T-helper 9 cell (primary cell): ENCODE results near the gene OR52E2.
"Not testable (repeated sequence)": the region's sequence is repeated elsewhere in the genome, so short reads cannot be mapped to it uniquely, and the experiment has no call there.

ENCODE experiments used
- DNase-seq: peaks from one replicate; pipeline ENCODE4 v3.0.0-alpha.2; 2020
- total RNA-seq, 2 donors: gene quantifications; one replicate each; lab custom pipeline; 2026; lab: John Stamatoyannopoulos, UW

The OR52E2 gene
- 0 reads per million in 2 donors for total RNA-seq

DNA sequence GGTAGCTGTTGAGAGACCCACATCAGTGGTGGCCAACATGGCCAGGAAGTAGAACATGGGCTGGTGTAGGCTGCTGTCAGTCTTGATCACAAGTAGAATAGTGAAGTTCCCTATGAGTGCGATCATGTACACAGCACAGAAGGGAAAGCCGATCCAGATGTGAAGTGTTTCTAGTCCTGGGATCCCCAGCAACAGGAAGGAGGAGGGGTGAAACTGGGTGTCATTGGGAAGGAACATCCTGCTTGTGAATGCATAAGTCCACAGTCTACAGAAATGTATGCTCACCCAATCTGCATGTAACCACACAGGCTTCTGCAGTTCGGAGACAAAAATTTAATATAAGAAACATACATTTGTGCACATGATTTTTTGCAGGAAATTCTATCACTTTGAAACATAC is at the start of gene OR52E2:
TSS of gene OR52E2 (minus strand) at position 237 of the 400 bp plus-strand sequence. CDS start at position 237, 0 bp downstream.
- DNase-seq: no peak

DNA sequence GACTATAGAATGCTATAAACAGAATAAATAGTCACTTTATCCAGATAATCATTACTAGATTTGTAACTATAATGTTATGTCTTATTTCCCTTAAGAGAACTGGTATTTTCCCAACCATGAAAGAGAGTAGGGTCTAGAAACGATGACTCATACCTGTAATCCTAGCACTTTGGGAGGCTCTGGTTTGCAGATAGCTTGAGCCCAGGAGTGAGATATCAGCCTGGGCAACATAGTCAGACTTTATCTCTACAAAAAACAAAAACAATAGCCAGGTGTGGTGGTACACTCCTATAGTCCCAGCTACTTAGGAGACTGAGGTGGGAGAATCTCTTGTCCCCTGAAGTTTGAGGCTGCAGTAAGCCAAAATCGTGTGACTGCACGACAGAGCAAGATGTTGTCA is 47.9 kb upstream of the OR52E2 start:
- DNase-seq: no peak

DNA sequence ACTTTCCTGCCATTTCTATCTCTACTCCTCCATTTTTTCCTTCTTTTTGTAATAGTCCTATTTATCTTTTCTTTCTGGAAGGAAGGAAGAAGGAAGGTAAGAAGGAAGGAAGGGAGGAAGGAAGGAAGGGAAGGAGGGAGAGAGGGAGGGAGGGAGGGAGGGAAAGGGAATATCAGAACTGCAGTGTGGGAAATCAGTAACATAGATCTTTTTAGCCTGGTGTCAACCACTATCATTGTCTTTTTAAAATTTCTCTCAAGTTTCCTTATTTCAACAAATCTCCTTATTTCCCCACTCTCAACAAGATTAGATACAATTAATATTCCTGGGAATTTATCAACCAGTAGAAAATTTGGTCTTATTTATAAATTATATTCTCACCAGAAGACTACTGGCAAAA is 43.6 kb upstream of the OR52E2 start:
- DNase-seq: no peak

DNA sequence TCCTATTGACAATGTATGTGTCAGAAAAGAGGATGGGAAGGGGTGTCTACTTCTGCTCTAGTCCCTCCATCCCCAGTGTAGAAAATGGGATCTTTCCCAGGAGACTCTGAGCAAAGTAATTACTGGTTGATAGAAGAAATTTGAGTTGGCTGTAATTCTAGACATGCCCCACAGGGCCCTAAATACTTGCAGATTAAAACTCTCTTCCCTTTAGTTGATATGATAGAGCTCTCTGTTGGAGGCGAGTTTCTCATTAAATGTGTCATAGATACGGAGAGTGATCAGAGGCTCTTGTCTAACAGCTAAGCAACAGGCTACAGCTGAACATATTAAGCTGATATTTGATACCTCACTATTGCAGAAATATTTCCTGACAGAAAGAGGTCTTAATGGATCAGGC is 42.8 kb upstream of the OR52E2 start:
- DNase-seq: no peak

DNA sequence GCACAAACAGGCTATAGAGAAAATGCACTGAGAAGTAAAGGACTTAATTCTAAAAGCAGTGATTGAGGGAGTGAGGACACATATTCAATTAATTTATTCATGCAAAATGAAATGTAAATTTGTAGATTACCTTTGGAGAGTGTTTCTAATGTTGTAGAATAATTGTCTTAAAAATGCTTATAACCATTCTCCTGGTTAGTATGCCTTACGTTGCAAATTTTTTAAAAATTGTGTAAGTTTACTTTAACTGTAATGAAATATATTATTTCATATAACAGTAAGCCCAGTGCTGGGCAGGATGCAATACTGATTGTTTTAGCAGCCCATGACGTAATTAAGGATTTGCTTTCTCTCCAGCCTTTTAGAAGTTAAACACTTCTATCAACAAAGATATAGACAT is 36.6 kb upstream of the OR52E2 start:
- no peak for DNase-seq

DNA sequence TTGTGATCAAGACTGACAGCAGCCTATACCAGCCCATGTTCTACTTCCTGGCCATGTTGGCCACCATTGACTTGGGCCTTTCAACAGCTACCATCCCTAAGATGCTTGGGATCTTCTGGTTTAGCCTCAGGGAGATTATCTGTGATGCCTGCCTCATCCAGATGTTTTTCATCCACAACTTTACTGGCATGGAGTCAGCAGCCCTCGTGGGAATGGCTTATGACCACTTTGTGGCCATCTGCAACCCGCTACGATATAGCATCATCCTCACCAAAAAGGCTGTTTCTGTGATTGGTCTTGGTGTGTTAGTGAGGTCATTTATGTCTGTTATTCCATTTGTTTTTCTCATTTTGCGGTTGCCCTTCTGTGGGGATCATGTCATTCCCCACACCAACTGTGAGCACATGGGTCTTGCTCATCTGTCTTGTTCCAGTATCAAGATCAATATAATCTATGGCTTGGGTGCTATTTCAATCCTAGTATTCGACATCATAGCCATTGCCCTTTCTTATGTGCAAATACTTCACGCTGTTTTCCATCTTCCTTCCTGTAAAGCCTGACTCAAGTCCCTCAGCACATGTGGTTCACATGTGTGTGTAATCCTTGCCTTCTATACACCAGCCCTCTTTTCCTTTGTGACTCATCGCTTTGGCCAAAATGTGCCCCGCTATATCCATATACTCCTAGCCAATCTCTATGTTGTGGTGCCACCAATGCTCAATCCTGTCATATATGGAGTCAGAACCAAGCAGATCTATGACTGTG is 33.6 kb upstream of the OR52E2 start:
- no peak for DNase-seq

DNA sequence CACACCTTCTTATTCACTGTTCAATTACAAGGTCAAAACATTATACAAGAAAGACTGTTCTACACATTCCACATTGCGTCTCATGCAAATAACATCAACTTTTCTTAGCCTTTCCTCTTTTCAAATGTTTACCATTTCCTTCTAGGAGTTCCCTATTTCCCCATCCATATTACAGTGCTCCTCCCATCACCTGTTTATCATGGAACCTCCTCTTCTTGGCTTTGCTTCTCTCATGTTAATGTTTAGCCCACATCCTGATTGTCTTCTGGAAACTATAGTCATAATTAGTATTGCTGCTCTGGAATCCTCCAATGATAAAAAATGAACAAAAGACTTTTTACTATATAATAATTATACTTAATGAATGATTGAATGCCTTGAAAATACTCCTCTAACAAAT is 31.2 kb upstream of the OR52E2 start:
- DNase-seq: no peak

GRCh38 chr11:5088556-5088955 is 29.1 kb upstream of the OR52E2 start:
- no peak for DNase-seq

DNA sequence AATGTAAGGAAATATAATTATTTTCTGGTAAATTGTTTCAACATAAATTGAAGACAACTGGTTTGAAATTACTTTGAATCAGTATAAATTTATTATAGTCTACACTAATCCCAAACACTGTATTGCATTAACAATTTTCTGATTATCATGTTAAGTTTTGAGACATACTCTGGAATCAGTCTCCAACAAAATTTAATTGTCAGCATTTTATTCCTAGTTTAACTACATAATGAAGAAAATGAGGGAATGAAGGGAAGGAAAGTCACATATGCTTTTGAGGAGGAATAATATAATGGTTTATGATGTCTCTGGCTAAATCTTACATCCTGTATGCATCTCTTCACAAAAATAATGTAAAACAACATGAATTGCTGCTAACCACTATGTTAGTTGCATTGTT is 24.2 kb upstream of the OR52E2 start:
- DNase-seq: no peak

DNA sequence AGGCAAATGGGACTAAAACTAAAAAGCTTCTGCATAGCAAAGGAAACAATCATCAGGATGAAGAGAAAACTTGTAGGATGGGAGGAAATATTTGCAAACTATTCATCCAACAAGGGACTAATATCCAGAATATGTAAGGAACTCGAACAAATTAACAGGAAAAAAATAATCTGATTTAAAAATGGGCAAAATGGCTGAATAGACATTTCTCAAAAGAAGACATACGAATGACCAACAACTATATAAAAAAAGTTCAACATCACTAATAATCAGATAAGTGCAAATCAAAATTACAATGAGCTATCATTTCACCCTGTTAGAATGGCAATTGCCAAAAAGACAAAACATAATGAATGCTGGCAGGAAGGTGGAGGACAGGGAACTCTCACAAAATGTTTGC is 22.0 kb upstream of the OR52E2 start:
- DNase-seq: no peak

GRCh38 chr11:5071799-5072198 is 12.4 kb upstream of the OR52E2 start:
- no peak for DNase-seq

GRCh38 chr11:5069272-5069671 is 9.8 kb upstream of the OR52E2 start, which contains the start of gene OR52E1:
TSS of gene OR52E1 (plus strand) at chr11:5069572.
- DNase-seq: no peak

DNA sequence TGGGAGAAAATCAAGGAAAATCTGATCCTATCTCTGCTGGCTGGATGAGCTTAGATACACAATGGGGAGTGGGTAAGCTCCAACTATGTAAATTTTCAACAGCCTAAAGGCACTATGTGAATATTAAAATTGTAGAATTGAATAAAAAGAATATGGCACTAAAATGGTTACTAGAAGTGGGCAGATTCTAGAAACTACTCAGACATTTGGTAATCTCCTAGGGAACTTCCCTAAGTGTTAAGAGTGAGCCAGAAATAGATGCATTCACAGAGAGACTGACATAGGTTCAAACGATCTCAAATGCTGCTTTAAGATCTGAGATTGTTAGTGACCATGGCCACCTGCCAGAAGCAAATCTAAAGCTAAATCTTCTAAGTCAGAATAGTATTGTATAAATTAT is 5.6 kb upstream of the OR52E2 start:
- no peak for DNase-seq

DNA sequence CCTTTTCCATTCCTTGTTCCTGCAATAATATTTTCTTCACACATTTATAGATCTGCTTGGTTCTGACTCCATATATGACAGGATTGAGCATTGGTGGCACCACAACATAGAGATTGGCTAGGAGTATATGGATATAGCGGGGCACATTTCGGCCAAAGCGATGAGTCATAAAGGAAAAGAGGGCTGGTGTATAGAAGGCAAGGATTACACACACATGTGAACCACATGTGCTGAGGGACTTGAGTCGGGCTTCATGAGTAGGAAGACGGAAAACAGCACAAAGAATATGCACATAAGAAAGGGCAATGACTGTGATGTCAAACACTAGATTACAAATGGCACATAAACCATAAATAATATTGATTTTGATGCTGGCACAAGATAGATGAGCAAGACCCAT is 748 bp downstream of the OR52E2 start:
- not testable (repeated sequence) for DNase-seq

GRCh38 chr11:5046754-5047330 is 12.6 kb downstream of the OR52E2 start:
- DNase-seq: no peak

DNA sequence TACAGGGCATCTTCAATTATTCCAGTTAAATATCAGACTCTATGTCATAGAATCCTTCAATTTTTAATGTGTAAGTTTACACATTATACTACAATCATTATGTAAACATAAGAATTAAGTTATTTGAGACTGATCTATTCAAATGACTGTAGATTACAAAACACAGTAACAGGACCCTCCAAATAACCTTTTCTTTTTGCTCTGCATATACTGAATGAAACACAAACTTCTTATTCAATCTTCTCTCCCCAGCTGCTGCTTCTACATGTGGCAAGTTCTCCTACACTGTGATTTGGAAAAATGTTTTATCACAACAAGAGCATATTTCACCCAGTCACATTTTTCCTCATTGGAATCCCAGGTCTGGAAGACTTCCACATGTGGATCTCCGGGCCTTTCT is 13.2 kb downstream of the OR52E2 start, which contains the start of gene OR52J3:
TSS of gene OR52J3 (plus strand) at position 301 of the 400 bp plus-strand sequence. CDS start at position 301, 0 bp downstream.
- no peak for DNase-seq

- DNase-seq: no peak
Measured at GRCh38 chr11:5043380-5043779, 16.0 kb downstream of the OR52E2 start.

- no peak for DNase-seq
Measured at GRCh38 chr11:5042091-5042490, 17.3 kb downstream of the OR52E2 start.

DNA sequence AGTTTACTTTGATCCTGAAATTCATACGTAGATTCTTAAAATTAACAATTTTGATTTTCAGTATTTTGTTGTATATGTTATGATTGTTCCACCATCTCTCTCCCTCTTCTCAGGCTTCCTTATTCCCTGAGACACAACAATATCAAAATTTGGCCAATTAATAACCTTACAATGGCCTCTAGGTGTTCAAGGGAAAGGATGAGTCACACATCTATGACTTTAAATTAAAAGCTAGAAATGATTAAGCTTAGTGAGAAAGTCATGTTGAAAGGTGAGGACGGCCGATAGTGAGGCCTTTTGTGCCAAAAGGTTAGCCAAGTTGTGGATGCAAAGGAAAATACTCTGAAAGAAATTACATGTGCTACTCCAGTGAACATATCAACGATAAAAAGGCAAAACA is 18.6 kb downstream of the OR52E2 start:
- DNase-seq: no peak

GRCh38 chr11:5038341-5038740 is 21.1 kb downstream of the OR52E2 start:
- DNase-seq: no peak

DNA sequence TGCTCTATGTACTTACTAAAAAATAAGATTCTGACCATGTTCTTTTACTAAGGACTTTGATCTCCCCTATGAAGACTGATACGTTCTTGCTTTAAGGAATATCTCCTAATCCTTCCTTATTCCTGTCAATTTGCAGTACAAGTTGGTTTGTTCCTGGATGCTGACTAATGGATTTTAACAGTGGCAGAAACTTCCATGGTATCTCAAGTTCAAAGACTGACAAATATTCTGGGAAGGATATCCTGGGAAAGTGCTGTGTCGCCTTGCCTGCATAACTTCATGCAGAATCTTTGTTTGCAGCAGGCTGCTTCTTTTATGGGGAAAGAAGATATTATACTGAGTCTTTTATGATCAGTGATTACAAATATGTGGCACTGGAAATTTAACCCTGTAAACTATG is 21.5 kb downstream of the OR52E2 start:
- DNase-seq: no peak

DNA sequence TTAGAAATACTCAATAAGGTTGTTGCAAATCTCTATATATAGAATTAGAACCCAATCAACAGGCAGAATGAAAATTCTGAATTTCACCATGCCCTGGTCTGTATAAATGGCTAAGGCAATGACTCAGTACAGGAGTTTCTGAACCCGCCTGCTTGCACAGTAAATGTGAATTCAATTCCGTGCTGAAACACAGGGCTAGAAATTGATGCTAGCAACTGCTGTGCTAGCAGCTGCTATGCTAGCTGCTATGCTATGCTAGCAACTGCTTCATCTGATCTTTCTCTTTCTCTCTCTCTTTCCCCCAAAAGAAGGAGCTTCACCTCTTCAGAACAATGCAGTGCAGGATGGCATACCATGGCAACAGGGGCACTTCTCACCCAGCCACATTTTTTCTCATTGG is 22.8 kb downstream of the OR52E2 start:
- DNase-seq: no peak

DNA sequence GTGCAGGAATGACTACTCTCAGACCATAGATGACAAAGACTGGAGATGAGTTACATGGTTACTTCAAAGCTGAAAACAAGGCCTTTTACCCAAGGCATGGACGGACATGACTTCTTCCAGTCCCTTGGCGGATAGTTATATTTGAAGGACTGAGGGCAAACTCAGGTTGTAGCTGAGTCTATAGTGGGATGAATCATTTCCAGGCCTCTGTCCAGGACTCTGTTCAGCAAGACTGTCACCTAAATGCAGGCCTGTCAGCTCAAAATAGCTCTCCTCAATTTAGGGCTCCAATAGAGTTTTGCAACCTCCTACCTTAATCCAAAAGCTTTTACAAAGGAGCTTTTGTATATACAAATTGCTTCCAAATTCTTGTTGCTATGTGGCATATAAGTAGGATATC is 37.4 kb downstream of the OR52E2 start:
- no peak for DNase-seq

- DNase-seq: no peak
Measured at GRCh38 chr11:5013012-5013411, 46.4 kb downstream of the OR52E2 start.

DNA sequence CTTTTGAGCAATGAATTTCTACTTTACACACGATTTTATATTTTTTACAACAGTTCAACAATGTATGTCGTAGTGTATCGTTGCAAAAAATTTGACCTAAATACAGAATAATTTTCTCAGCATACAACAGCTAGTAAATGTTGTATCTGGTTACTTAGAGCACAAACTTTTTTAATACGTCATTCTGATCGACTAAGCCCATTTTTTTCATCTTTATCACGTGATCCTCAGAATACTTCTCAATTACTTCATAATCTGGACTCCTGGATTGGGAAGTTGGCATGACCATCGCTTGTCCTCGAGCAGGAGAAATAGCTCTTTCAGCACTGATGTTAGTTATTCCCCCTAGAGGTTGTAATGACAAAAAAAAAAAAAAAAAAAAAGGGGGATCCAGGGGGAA is 48.2 kb downstream of the OR52E2 start:
- DNase-seq: no peak
